Body of pancreas (tissue), 4 donors: ENCODE results near the gene LIMK1.
A peak's percentile ranks its signal among the peaks of the same experiment; 100 is the strongest.

Source experiments
- CTCF ChIP-seq, 7 experiments: fragments of 450-650 bp in 4 of 7; fragments of 200-600 bp in 3 of 7; sonication (generic) in 3 of 7; IDR thresholded peaks; one replicate each; pipeline ENCODE4 v1.5.1; 2016 to 2019; ENCODE audit warnings: antibody characterized with exemption in 7 of 7
- POLR2A ChIP-seq, 3 donors: fragments of 450-650 bp; IDR thresholded peaks; one replicate each; pipeline ENCODE4 v1.6.1; 2016; ENCODE audit warnings: antibody characterized with exemption in 3 of 3, mild to moderate bottlenecking in 2 of 3

- TF ChIP-seq CTCF (IDR thresholded peaks at IDR 0.05) (peak in 5 of 7 experiments; percentile 20 to 49 (median 47)), POLR2A (IDR thresholded peaks at IDR 0.05) (no peak)
These were observed 31.8 kb upstream of the LIMK1 start for GRCh38 chr7:74051629-74052410.
